ENCODE results near the gene MRPL38. TPM values are rescaled to one million over a fixed set of nuclear protein-coding genes. Genes with fewer than 3 reads are reported as not detected.
A peak's percentile ranks its signal among the peaks of the same experiment; 100 is the strongest.

MRPL38 gene
- polyA plus RNA-seq (2013, experiment 1 of 2) = 51.2 TPM
- 46.2 TPM for polyA plus RNA-seq (2013, experiment 2 of 2)

GRCh38 chr17:75904749-75905521, at the start of gene MRPL38:
TSS of gene MRPL38 (minus strand) at chr17:75904884. CDS start at chr17:75904875, 9 bp downstream.
- Histone ChIP-seq H3K27ac (ENCODE audit: low read depth, low read length, severe bottlenecking) (peak within 1 kb of the TSS; percentile 89), H3K4me1 (ENCODE audit: control insufficient read depth, insufficient read depth, low read length, poor library complexity, severe bottlenecking) (peaks cover 14% of the 10 kb centered on the region), H3K36me3 (ENCODE audit: control insufficient read depth, insufficient read depth, low read length) (peaks cover 29% of the 10 kb centered on the region), H3K9me3 (ENCODE audit: control insufficient read depth, low read length) (no peaks in the 10 kb centered on the region), H3K4me3 (ENCODE audit: extremely low read depth, insufficient read depth, low read length, poor library complexity, severe bottlenecking) (peak within 1 kb of the TSS; percentile 79)
- WGBS, 2 experiments (ENCODE audit: insufficient coverage in 2 of 2) = 5 to 10% methylated on average over 37 to 51 of the region's 69 CpGs

- no peak overlapping the region for H3K27ac ChIP-seq (ENCODE audit: low read depth, low read length, severe bottlenecking)
- 92 to 96% methylated on average over 5 to 8 of the region's 8 CpGs for WGBS, 2 experiments (ENCODE audit: insufficient coverage in 2 of 2)
- H3K4me1 ChIP-seq (ENCODE audit: control insufficient read depth, insufficient read depth, low read length, poor library complexity, severe bottlenecking) = no peaks in the 10 kb centered on the region
- peaks cover 93% of the 10 kb centered on the region for H3K36me3 ChIP-seq (ENCODE audit: control insufficient read depth, insufficient read depth, low read length)
- H3K9me3 ChIP-seq (ENCODE audit: control insufficient read depth, low read length) = no peaks in the 10 kb centered on the region
- H3K4me3 ChIP-seq (ENCODE audit: extremely low read depth, insufficient read depth, low read length, poor library complexity, severe bottlenecking) = no peak overlapping the region
Measured at GRCh38 chr17:75950855-75951554, 46.3 kb upstream of the MRPL38 start.

DNA sequence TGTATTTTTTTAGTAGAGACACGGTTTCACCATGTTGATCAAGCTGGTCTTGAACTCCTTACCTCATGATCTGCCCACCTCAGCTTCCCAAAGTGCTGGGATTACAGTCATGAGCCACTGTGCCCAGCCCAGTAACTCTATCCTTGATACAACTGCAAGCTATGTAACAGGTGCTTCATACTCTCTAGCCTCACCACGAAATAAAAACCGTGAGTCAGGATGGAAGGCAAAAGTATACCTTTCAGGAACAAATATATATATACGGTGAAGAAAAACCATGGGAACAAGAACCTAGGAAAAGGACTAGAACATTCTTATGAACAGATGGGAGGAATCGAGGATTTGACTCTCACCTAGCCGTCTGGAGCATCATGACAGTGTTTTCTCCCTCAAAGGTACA, 45.7 kb upstream of the MRPL38 start:
- 91 to 100% methylated on average over 4 of the region's 6 CpGs for WGBS, 2 experiments (ENCODE audit: insufficient coverage in 2 of 2)
- Histone ChIP-seq H3K27ac (ENCODE audit: low read depth, low read length, severe bottlenecking) (no peak overlapping the region), H3K4me3 (ENCODE audit: extremely low read depth, insufficient read depth, low read length, poor library complexity, severe bottlenecking) (no peak overlapping the region), H3K36me3 (ENCODE audit: control insufficient read depth, insufficient read depth, low read length) (peaks cover 93% of the 10 kb centered on the region), H3K4me1 (ENCODE audit: control insufficient read depth, insufficient read depth, low read length, poor library complexity, severe bottlenecking) (no peaks in the 10 kb centered on the region), H3K9me3 (ENCODE audit: control insufficient read depth, low read length) (no peaks in the 10 kb centered on the region)

DNA sequence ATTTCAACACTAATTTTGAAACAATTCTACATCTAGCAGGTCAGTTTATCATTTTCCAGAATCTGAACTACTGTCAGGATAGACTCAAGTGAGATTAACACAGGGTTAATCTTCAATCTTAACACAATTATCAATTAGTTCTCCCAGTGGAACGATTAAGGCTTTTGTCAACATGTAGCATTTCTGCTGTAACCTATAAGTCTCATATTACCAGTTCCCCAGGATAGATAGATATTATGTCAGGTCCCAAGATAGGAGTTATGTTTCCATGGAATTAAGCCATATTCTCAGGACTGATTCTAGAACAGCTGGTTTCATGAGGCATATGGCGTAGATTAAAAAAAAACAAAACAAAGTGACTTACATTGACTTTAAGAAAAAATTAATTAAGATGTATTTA, 40.5 kb upstream of the MRPL38 start:
- H3K9me3 ChIP-seq (ENCODE audit: control insufficient read depth, low read length) = no peaks in the 10 kb centered on the region
- peaks cover 5% of the 10 kb centered on the region for H3K4me1 ChIP-seq (ENCODE audit: control insufficient read depth, insufficient read depth, low read length, poor library complexity, severe bottlenecking)
- WGBS, 2 experiments (ENCODE audit: insufficient coverage in 2 of 2) = no CpG with 5 or more reads among the region's 2 CpGs
- no peak overlapping the region for H3K4me3 ChIP-seq (ENCODE audit: extremely low read depth, insufficient read depth, low read length, poor library complexity, severe bottlenecking)
- H3K36me3 ChIP-seq (ENCODE audit: control insufficient read depth, insufficient read depth, low read length) = peaks cover 67% of the 10 kb centered on the region
- no peak overlapping the region for H3K27ac ChIP-seq (ENCODE audit: low read depth, low read length, severe bottlenecking)

- no peak overlapping the region for H3K27ac ChIP-seq (ENCODE audit: low read depth, low read length, severe bottlenecking)
- 80 to 100% methylated on average over 1 of the region's 1 CpG for WGBS, 2 experiments (ENCODE audit: insufficient coverage in 2 of 2)
- H3K4me1 ChIP-seq (ENCODE audit: control insufficient read depth, insufficient read depth, low read length, poor library complexity, severe bottlenecking) = peaks cover 5% of the 10 kb centered on the region
- no peak overlapping the region for H3K4me3 ChIP-seq (ENCODE audit: extremely low read depth, insufficient read depth, low read length, poor library complexity, severe bottlenecking)
- no peaks in the 10 kb centered on the region for H3K9me3 ChIP-seq (ENCODE audit: control insufficient read depth, low read length)
- H3K36me3 ChIP-seq (ENCODE audit: control insufficient read depth, insufficient read depth, low read length) = peaks cover 50% of the 10 kb centered on the region
Measured at GRCh38 chr17:75943491-75943890, 38.8 kb upstream of the MRPL38 start.

DNA sequence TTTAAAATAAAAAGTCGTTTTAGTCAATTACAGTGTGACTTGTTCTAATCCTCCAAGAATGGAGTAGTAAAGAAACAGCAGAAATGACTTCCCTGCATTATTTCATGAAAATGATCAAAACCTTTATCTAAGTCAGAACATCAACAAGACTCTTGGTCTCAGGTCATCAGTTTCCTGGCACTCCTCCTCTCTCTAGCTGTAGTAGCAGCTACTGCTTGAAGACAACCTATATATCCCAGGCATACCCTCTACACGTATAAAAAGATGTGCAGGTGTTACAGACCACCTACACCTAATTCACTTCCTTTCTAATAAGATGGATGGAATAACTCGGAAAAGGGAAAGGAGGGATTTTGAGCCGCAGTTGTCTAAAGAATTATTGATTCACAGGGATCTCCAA, 37.8 kb upstream of the MRPL38 start:
- 90% methylated on average over 2 of the region's 4 CpGs; no CpG with 5 or more reads in 1 of the 2 experiments for WGBS, 2 experiments (ENCODE audit: insufficient coverage in 2 of 2)
- no peaks in the 10 kb centered on the region for H3K9me3 ChIP-seq (ENCODE audit: control insufficient read depth, low read length)
- no peak overlapping the region for H3K4me3 ChIP-seq (ENCODE audit: extremely low read depth, insufficient read depth, low read length, poor library complexity, severe bottlenecking)
- no peak overlapping the region for H3K27ac ChIP-seq (ENCODE audit: low read depth, low read length, severe bottlenecking)
- peaks cover 5% of the 10 kb centered on the region for H3K4me1 ChIP-seq (ENCODE audit: control insufficient read depth, insufficient read depth, low read length, poor library complexity, severe bottlenecking)
- H3K36me3 ChIP-seq (ENCODE audit: control insufficient read depth, insufficient read depth, low read length) = peaks cover 40% of the 10 kb centered on the region

GRCh38 chr17:75941442-75941819, 36.7 kb upstream of the MRPL38 start:
- H3K27ac ChIP-seq (ENCODE audit: low read depth, low read length, severe bottlenecking) = peak overlapping the region; percentile 59
- WGBS, 2 experiments (ENCODE audit: insufficient coverage in 2 of 2) = 60 to 100% methylated on average over 1 to 2 of the region's 6 CpGs
- H3K9me3 ChIP-seq (ENCODE audit: control insufficient read depth, low read length) = no peaks in the 10 kb centered on the region
- H3K4me1 ChIP-seq (ENCODE audit: control insufficient read depth, insufficient read depth, low read length, poor library complexity, severe bottlenecking) = peaks cover 5% of the 10 kb centered on the region
- peaks cover 30% of the 10 kb centered on the region for H3K36me3 ChIP-seq (ENCODE audit: control insufficient read depth, insufficient read depth, low read length)
- H3K4me3 ChIP-seq (ENCODE audit: extremely low read depth, insufficient read depth, low read length, poor library complexity, severe bottlenecking) = no peak overlapping the region

GRCh38 chr17:75940727-75941441, 36.2 kb upstream of the MRPL38 start, which contains the start of gene FBF1:
TSS of gene FBF1 (minus strand) at chr17:75941042. CDS start at chr17:75938149, 2,893 bp downstream.
- 0 to 1% methylated on average over 36 to 63 of the region's 63 CpGs for WGBS, 2 experiments (ENCODE audit: insufficient coverage in 2 of 2)
- peaks cover 5% of the 10 kb centered on the region for H3K4me1 ChIP-seq (ENCODE audit: control insufficient read depth, insufficient read depth, low read length, poor library complexity, severe bottlenecking)
- peaks cover 24% of the 10 kb centered on the region for H3K36me3 ChIP-seq (ENCODE audit: control insufficient read depth, insufficient read depth, low read length)
- peak within 1 kb of the TSS; percentile 59 for H3K27ac ChIP-seq (ENCODE audit: low read depth, low read length, severe bottlenecking)
- H3K4me3 ChIP-seq (ENCODE audit: extremely low read depth, insufficient read depth, low read length, poor library complexity, severe bottlenecking) = peak within 1 kb of the TSS; percentile 81
- no peaks in the 10 kb centered on the region for H3K9me3 ChIP-seq (ENCODE audit: control insufficient read depth, low read length)

DNA sequence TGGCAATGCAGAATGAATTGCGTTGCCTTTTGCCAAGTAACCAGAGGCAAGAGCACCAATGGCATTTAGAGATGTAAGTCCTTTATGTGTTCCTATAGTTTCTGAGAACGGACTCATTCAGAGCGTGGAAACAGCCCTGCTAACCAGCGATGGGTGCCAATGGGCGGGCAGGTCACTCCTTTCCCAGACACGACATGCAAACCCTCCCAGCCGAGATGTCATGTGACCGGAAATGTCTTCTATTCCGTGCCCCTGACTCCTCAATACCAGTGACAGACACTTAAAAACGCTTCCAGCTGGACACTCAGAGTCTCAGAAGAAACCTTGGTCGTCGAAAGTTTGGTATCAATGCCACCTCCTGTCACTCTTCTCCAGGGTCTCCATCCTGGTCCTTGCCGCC, 33.0 kb upstream of the MRPL38 start:
- Histone ChIP-seq H3K4me1 (ENCODE audit: control insufficient read depth, insufficient read depth, low read length, poor library complexity, severe bottlenecking) (peaks cover 5% of the 10 kb centered on the region), H3K9me3 (ENCODE audit: control insufficient read depth, low read length) (no peaks in the 10 kb centered on the region), H3K36me3 (ENCODE audit: control insufficient read depth, insufficient read depth, low read length) (no peaks in the 10 kb centered on the region), H3K4me3 (ENCODE audit: extremely low read depth, insufficient read depth, low read length, poor library complexity, severe bottlenecking) (no peak overlapping the region), H3K27ac (ENCODE audit: low read depth, low read length, severe bottlenecking) (no peak overlapping the region)
- 89 to 91% methylated on average over 11 to 12 of the region's 13 CpGs for WGBS, 2 experiments (ENCODE audit: insufficient coverage in 2 of 2)

GRCh38 chr17:75933808-75934207, 29.1 kb upstream of the MRPL38 start:
- 90 to 100% methylated on average over 1 to 3 of the region's 4 CpGs for WGBS, 2 experiments (ENCODE audit: insufficient coverage in 2 of 2)
- H3K27ac ChIP-seq (ENCODE audit: low read depth, low read length, severe bottlenecking) = no peak overlapping the region
- peaks cover 3% of the 10 kb centered on the region for H3K36me3 ChIP-seq (ENCODE audit: control insufficient read depth, insufficient read depth, low read length)
- no peaks in the 10 kb centered on the region for H3K9me3 ChIP-seq (ENCODE audit: control insufficient read depth, low read length)
- no peak overlapping the region for H3K4me3 ChIP-seq (ENCODE audit: extremely low read depth, insufficient read depth, low read length, poor library complexity, severe bottlenecking)
- H3K4me1 ChIP-seq (ENCODE audit: control insufficient read depth, insufficient read depth, low read length, poor library complexity, severe bottlenecking) = no peaks in the 10 kb centered on the region
